AG09309 (cell line): ENCODE measurements around the gene LRRTM1.

Source experiments
- DNase-seq: peaks from one replicate; pipeline ENCODE4 v3.0.0-alpha.2; 2010; ENCODE audit warnings: low read depth
- H3K4me3 ChIP-seq: 2 replicates; pipeline ENCODE4 v1.5.1; 2011; ENCODE audit warnings: mild to moderate bottlenecking, low read depth, low read length, moderate library complexity; ENCODE audit not compliant: control insufficient read depth
- CTCF ChIP-seq: IDR thresholded peaks from 2 replicates; pipeline ENCODE4 v1.5.1; 2011; ENCODE audit warnings: mild to moderate bottlenecking, low read depth, low read length, inconsistent platforms; ENCODE audit not compliant: insufficient read depth, control insufficient read depth; ENCODE audit errors: missing control alignments

Gene LRRTM1

GRCh38 chr2:80303909-80304837 lies at the start of gene LRRTM1:
LRRTM1 (minus strand) TSS chr2:80304752; CDS start chr2:80303819, 933 bp downstream.
- DNase-seq, result no peak
- TF ChIP-seq CTCF, result no peak
- H3K4me3 ChIP-seq, result no peak within 1 kb of the TSS

- H3K4me3 ChIP-seq, result no peak overlapping the region
- DNase-seq, result no peak
- no peak for TF ChIP-seq CTCF
These were observed 46.7 kb upstream of the LRRTM1 start for GRCh38 chr2:80351231-80351630.

GRCh38 chr2:80348953-80349352 lies 44.4 kb upstream of the LRRTM1 start:
- H3K4me3 ChIP-seq, result no peak overlapping the region
- TF ChIP-seq CTCF, result no peak
- DNase-seq, result no peak

- no peak overlapping the region for H3K4me3 ChIP-seq
- no peak for DNase-seq
- TF ChIP-seq CTCF, result no peak
These were observed 43.5 kb upstream of the LRRTM1 start for GRCh38 chr2:80348078-80348477.

- no peak for TF ChIP-seq CTCF
- no peak for DNase-seq
- no peak overlapping the region for H3K4me3 ChIP-seq
These were observed 35.5 kb upstream of the LRRTM1 start for GRCh38 chr2:80340022-80340421.

- no peak for TF ChIP-seq CTCF
- H3K4me3 ChIP-seq, result no peak overlapping the region
- DNase-seq, result no peak
These were observed 34.2 kb upstream of the LRRTM1 start for GRCh38 chr2:80338794-80339193.
